Activated T-cell treated with anti-CD3 and anti-CD28 coated beads, Interleukin-2, amount 50 U/mL, for 24 hours (primary cell): ENCODE data around the gene DGKH.

Experiments
- DNase-seq: peaks from one replicate; pipeline ENCODE4 v3.0.0-alpha.2; 2020
- H3K27ac Mint-ChIP-seq: 2 replicates; pipeline ENCODE4 v1.8.0; 2020; ENCODE audit warnings: mild to moderate bottlenecking, mixed read lengths
- H3K27me3 Mint-ChIP-seq: 2 replicates; pipeline ENCODE4 v1.8.0; 2020; ENCODE audit warnings: mixed read lengths
- H3K36me3 Mint-ChIP-seq: 2 replicates; pipeline ENCODE4 v1.8.0; 2020; ENCODE audit warnings: low read depth, mixed read lengths
- H3K4me1 Mint-ChIP-seq: 2 replicates; pipeline ENCODE4 v1.8.0; 2020; ENCODE audit warnings: low read depth, mixed read lengths
- H3K4me3 Mint-ChIP-seq: 2 replicates; pipeline ENCODE4 v1.8.0; 2020; ENCODE audit warnings: mild to moderate bottlenecking, moderate library complexity, mixed read lengths
- H3K9me3 Mint-ChIP-seq: 2 replicates; pipeline ENCODE4 v1.8.0; 2020; ENCODE audit warnings: mixed read lengths

The DGKH gene

DNA sequence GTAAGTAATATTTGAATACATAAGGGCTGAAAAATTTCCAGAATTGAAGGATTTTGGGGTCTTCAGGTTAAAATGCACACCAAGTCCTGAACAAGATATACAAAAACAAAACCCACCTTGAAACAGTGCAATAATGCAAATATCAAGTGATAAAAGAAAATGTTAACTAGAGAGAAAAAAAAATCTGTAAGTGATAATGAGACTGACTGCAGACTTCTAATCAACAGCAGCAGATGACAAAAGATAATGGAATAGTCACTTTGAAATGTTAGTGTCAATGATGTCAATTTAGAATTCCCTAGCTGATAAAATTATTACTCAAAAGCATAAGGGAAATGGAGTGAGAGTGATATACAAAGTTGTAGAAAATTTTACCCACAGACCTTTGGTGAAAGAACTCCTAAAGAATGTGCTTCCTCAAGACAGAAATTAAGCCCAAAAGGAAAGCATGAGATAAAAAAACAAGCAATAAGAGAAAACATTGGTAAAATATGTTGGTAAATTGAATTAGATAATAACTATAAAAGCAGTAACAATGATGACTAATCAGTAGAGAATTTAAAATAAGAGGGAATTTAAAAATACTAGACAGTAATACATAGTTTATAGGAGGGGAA is 12.4 kb upstream of the DGKH start:
- Mint-ChIP-seq H3K4me1 (peaks cover 8% of the 10 kb centered on the region), H3K9me3 (peaks cover 8% of the 10 kb centered on the region), H3K36me3 (no peaks in the 10 kb centered on the region), H3K4me3 (no peak overlapping the region), H3K27me3 (no peaks in the 10 kb centered on the region), H3K27ac (no peak overlapping the region)
- no peak for DNase-seq

DNA sequence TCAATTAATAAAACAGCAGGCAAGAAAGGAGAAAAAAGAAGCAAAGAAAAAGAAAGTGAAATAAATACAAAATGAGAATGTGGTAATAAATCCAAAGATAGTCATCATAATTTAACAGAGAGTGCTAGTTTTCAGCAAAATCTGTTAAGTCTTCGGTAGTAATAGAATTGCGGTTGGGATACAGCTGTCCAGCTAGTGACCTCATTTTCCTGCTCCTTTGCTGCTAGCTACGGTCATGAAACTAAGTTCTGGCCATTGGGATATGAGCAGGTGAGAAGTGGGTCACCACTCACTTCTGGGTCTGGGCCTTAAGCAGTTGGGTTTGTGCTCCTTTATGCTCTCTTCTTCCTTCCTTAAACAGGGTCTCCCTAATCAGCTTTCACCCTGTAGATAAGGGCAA is 11.7 kb upstream of the DGKH start:
- H3K4me1 Mint-ChIP-seq = peaks cover 13% of the 10 kb centered on the region
- DNase-seq = no peak
- peaks cover 7% of the 10 kb centered on the region for H3K36me3 Mint-ChIP-seq
- H3K27me3 Mint-ChIP-seq = peaks cover 1% of the 10 kb centered on the region
- H3K9me3 Mint-ChIP-seq = peaks cover 8% of the 10 kb centered on the region
- no peak overlapping the region for H3K27ac Mint-ChIP-seq
- no peak overlapping the region for H3K4me3 Mint-ChIP-seq

DNA sequence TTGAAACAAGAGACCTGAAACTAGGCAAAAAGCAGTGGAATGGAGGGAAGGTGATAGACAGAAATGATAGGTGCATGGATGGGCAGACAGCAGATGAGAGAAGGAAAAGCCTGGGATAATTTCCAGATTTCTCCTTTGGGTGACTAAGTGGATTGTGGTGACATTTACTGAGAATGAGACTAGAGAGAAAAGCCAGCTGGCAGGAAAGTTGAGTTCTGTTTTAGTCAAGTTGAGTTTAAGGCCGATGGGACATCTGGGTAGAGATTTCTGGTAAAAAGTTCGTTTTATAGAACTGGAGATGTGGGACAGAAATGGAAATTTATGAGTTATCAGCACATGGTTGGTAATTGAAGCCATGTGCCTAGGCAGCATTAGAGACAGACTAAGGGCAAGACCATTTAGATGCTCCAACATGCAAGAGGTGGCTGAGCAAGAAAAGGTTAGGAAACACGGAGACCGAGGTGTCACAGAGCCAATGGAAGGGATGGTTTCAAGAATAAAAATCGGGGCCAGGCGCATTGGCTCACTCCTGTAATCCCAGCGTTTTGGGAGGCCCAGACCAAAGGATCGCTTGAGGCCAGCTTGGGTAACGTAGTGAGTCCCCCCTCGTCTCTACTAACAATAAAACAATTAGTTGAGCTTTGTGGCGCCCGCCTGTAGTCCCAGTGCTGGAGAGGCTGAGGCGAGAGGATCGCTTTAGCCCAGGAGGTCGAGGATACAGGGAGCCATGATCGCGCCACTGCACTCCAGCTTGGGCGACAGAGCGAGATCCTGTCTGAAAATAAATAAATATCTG is 9.6 kb upstream of the DGKH start:
- peaks cover 22% of the 10 kb centered on the region for H3K4me1 Mint-ChIP-seq
- H3K36me3 Mint-ChIP-seq = peaks cover 10% of the 10 kb centered on the region
- DNase-seq = no peak
- H3K27me3 Mint-ChIP-seq = peaks cover 4% of the 10 kb centered on the region
- H3K9me3 Mint-ChIP-seq = peaks cover 8% of the 10 kb centered on the region
- no peak overlapping the region for H3K27ac Mint-ChIP-seq
- H3K4me3 Mint-ChIP-seq = peak overlapping the region; percentile 79

DNA sequence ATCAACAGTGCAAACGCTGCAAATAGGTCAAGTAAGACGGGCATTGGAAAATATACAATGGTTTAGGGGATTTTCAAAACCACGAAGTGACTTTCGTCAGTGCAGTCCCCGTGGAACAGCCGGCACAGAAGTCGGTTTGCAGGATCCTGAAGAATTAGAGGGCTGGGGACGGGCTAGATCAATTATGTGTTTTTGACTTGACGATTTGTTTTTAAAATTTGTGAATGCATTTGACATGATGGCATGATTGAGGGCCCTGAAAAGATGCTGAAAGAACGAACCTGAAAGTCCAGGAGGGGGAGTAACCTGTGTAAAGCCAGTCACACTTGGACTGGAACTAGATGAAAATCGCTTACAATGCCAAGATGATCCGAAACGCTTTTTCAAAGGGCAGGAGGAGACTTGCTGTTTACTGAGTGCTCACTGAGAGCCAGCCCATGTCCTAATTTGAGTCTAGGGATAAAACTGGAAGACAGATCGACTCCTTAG is 8.9 kb upstream of the DGKH start:
- H3K36me3 Mint-ChIP-seq = peaks cover 10% of the 10 kb centered on the region
- H3K9me3 Mint-ChIP-seq = peaks cover 8% of the 10 kb centered on the region
- DNase-seq = no peak
- H3K4me1 Mint-ChIP-seq = peaks cover 22% of the 10 kb centered on the region
- peaks cover 4% of the 10 kb centered on the region for H3K27me3 Mint-ChIP-seq
- H3K27ac Mint-ChIP-seq = peak overlapping the region; percentile 42
- H3K4me3 Mint-ChIP-seq = peak overlapping the region; percentile 79

DNA sequence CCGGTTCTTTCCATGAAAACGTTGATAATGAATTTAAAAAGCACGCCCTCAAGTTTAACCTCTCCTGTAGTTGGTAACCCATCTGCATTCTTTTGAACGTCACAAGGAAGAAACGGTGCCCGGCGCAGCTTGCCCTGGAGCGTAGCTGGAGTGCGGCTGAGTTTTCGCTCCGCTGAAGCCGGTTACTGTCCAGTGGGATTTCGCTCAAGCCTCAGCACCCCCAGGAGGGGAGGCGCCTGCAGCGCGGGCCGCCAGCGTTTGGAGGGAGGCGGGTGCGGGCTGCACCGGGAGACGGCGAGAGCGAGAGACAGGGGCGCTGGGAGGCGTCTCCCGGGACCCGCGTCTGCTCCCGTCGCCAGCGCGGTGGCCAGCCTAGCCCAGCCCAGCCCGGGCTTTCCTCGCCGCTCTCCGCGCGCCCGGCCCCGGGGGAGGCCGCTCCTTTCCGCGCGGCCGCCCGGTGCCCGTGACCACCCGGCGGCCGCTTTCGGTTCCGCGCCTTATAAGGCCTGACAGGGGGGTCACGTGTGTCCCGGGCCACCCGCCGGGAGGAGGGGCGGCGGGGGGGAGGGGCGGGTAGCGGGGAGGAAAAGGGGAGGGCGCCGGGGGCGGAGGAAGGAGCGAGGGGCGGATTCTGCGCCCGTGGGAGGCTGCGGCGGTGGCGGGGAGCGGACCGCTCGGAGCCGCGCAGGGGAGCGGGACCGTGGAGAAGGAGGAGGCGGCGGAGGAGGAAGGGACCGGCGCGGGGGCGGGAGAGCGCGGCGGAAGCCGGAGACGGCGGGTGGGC is 8.3 kb upstream of the DGKH start:
- Mint-ChIP-seq H3K4me1 (peaks cover 22% of the 10 kb centered on the region), H3K36me3 (peaks cover 10% of the 10 kb centered on the region), H3K4me3 (peak overlapping the region; percentile 80), H3K27ac (peak overlapping the region; percentile 82), H3K27me3 (peaks cover 4% of the 10 kb centered on the region), H3K9me3 (peaks cover 6% of the 10 kb centered on the region)
- peak; percentile 90 for DNase-seq

DNA sequence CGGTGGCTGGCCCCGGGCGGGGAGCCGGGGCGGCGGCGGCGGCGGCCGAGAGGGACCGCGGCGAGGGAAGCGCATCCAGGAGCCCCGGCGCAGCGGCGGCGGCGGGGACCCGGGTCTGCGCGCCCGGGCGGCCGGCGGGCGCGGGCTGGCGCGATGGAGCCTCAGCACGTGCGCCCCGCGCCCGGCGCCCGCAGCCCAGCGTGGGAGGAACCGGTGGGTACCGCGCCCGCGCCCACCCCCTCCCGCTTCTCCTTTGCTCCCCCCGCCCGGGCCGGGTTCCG is 7.8 kb upstream of the DGKH start:
- Mint-ChIP-seq H3K27me3 (peaks cover 4% of the 10 kb centered on the region), H3K27ac (no peak overlapping the region), H3K4me3 (peak overlapping the region; percentile 84), H3K4me1 (peaks cover 22% of the 10 kb centered on the region), H3K36me3 (peaks cover 10% of the 10 kb centered on the region), H3K9me3 (peaks cover 4% of the 10 kb centered on the region)
- no peak for DNase-seq

DNA sequence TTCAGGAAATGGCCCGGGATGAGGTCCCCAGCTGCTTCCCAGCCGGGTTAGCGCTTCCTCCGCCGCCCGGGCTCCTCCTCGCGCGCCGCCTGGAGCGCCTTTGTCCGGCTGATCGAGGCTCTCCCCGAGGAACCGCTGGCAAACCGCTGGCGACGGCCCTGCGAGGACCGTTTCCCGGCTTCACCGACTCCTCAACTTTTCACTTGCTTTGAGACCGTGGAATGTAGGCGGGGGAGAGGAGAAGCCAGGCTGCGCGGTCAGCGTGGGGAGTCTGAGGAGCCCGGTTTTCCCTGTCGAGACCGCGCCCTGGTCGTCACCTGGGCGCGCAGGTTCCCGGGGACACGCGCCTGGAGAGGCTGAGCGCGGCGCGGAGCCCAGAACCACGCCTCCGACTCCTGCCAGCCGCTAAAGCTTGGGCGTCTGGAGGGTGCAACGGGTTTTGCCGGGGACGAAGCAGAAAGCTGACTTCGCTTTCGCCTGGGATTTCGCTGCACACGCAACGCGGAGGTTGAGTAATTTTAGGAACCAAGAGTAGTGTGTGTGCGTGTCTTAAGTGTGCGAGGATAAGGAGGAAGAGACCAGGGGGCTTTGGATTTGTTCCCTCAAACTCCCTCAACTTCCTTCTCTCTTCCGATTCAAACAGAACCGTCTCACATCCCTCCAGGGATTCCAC is 7.3 kb upstream of the DGKH start:
- Mint-ChIP-seq H3K4me1 (peaks cover 25% of the 10 kb centered on the region), H3K4me3 (peak overlapping the region; percentile 84), H3K36me3 (peaks cover 10% of the 10 kb centered on the region), H3K9me3 (no peaks in the 10 kb centered on the region), H3K27ac (peak overlapping the region; percentile 81), H3K27me3 (peaks cover 4% of the 10 kb centered on the region)
- peak; percentile 75 for DNase-seq

DNA sequence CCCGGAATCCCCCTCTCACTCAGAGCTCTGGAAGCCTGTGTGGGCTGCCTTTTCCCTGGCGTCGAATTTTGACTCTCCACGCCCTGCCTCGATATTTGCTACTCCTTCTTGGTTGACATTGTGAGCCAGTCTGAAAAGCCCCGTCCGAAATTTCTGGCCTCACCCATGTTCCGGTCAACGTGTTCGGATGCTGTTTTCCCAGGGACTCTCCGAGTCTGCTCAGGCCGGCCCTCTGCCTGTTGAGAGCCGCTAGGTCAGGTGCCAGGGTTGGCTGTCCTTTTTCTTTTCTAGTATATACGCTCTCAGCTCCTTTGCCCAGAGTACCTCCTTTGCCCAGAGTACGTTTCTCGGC is 6.8 kb upstream of the DGKH start:
- peak; percentile 39 for DNase-seq
- H3K36me3 Mint-ChIP-seq = peaks cover 10% of the 10 kb centered on the region
- peak overlapping the region; percentile 84 for H3K4me3 Mint-ChIP-seq
- peak overlapping the region; percentile 81 for H3K27ac Mint-ChIP-seq
- H3K27me3 Mint-ChIP-seq = peaks cover 4% of the 10 kb centered on the region
- H3K9me3 Mint-ChIP-seq = no peaks in the 10 kb centered on the region
- H3K4me1 Mint-ChIP-seq = peaks cover 29% of the 10 kb centered on the region

DNA sequence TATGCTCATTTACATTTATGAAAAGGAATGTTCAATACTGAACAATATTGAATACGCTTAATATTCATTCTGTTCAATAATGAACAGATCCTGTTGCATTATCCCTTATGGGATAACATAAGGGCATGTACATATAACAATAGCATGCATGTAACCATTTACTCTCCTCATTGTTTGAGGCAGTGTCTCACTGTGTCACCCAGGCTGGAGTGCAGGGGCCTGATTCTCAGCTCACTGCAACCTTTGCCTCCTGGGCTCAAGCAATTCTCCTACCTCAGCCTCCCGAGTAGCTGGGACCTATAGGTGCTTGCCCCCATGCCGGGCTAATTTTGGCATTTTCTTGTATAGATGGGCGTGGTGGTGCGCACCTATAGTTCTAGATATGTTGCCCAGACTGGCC is 4.8 kb upstream of the DGKH start:
- Mint-ChIP-seq H3K4me1 (peaks cover 41% of the 10 kb centered on the region), H3K27me3 (peaks cover 9% of the 10 kb centered on the region), H3K27ac (no peak overlapping the region), H3K36me3 (peaks cover 18% of the 10 kb centered on the region), H3K4me3 (no peak overlapping the region), H3K9me3 (no peaks in the 10 kb centered on the region)
- DNase-seq = no peak

DNA sequence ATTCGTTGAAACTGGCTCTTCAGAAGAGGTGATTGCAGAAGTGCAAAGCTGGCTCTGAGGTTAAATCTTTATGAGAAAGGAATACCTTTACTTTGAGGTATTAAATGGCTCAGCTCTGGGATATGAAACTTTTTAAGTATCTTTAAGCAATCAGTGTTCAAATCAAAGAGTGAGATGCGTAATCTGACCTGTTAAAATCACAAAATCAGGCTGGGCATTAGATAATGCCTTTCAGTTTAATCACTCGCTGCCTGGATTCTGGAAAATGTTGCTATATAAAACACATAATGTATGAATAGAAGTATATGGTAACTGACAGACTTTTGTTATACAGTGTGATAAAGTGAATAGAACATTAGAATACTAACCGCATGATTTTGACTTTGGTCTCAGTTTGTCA is 2.0 kb upstream of the DGKH start:
- Mint-ChIP-seq H3K4me1 (peaks cover 40% of the 10 kb centered on the region), H3K9me3 (no peaks in the 10 kb centered on the region), H3K27ac (no peak overlapping the region), H3K4me3 (peak overlapping the region; percentile 26), H3K36me3 (peaks cover 17% of the 10 kb centered on the region), H3K27me3 (peaks cover 9% of the 10 kb centered on the region)
- DNase-seq = no peak

DNA sequence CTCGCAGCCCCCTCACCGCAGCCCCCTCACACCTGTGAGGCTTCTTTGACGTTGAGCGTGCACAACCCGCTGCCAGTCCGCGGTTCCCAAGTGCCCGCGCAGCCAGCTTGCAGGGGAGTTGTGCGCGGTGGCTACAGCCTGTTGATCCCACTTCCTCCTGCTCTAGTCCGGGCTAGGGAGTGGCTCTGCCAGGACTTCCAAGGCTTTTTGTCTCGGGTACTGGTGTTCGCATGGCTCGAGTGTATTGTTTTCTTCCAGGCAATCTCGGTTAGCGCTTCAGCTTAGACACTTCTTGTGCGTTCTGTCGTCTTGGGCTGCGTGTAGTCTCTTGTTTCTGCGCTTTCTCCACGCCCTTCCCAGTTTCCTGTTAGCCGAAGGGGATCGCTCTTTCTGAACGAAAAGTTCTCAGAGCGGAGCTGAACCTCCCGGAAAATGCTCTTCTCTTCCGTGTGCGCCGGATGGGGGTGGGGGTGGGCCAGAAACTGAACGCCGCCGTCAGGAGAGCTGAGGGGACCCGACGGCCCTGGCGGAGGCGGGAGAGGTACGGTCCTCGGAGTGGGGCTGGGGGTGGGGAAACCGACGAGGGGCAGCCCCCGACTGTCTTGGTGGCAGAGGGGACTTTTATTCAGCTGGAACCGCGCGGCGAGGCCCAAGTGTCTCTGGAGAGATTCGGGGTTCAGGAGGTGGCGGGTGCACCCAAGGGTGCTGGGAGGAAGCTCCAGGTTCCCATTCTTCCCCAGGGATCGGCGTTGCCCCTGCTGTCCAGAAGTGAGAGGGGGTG is 697 bp upstream of the DGKH start:
- peaks cover 4% of the 10 kb centered on the region for H3K27me3 Mint-ChIP-seq
- H3K4me3 Mint-ChIP-seq = peak overlapping the region; percentile 86
- peak; percentile 63 for DNase-seq

DNA sequence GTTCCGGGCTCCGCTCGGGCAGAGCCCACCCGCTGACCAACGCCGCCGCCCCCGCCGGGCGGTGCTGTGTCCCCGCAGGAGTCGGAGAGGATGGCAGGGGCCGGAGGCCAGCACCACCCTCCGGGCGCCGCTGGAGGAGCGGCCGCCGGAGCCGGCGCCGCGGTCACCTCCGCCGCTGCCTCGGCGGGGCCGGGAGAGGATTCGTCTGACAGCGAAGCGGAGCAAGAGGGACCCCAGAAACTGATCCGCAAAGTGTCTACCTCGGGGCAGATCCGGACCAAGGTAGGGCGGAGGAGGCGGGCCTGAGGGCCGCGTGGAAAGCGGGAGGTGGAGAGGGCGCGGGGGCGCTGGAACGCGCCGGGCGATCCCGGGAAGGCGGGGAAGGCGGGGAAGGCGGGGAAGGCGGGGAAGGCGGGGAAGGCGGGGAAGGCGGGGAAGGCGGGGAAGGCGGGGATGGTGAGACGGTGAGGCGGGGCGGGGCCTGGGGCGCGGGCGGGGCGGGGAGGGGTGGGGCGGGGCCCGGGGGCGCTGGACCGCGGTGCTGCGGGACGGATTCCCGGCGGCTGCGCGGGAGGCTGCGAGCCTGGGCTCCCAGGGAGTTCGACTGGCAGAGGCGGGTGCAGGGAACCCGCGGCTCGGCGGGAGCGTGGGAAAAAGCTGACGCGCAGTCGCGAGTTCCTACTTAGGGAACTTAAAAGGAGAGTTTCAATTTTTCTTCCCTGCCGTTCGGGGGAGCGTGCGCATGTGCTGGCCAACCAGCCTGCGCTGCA is 421 bp downstream of the DGKH start:
- H3K4me1 Mint-ChIP-seq = peaks cover 38% of the 10 kb centered on the region
- peak overlapping the region; percentile 88 for H3K27ac Mint-ChIP-seq
- DNase-seq = peak; percentile 82
- peak overlapping the region; percentile 86 for H3K4me3 Mint-ChIP-seq
- no peaks in the 10 kb centered on the region for H3K9me3 Mint-ChIP-seq
- H3K27me3 Mint-ChIP-seq = peaks cover 4% of the 10 kb centered on the region
- H3K36me3 Mint-ChIP-seq = peaks cover 14% of the 10 kb centered on the region

More for the DNA sequence above, 697 bp upstream of the DGKH start:
- H3K36me3 Mint-ChIP-seq = peaks cover 12% of the 10 kb centered on the region
- no peaks in the 10 kb centered on the region for H3K9me3 Mint-ChIP-seq
- H3K27ac Mint-ChIP-seq = peak overlapping the region; percentile 77
- H3K4me1 Mint-ChIP-seq = peaks cover 36% of the 10 kb centered on the region

DNA sequence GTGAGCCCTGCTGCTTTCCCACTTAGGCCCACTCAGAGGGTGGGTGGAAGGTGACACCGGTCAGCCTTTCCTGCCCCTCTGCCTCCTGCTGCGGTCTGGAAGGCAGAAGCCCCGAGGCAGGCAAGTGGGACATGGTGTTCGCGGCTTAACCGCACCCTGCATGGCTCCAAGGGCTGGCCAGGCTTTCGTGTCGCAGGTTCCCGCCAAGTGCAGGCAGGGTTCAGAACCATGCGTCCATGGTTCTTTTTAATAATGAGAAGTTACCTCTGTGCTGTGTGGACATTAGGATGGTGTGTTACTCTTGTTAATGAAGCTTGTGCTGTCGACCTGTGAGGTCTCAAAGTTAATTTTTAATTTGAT is 986 bp downstream of the DGKH start:
- Mint-ChIP-seq H3K9me3 (no peaks in the 10 kb centered on the region), H3K4me3 (peak overlapping the region; percentile 86), H3K4me1 (peaks cover 43% of the 10 kb centered on the region), H3K27me3 (peaks cover 4% of the 10 kb centered on the region), H3K27ac (peak overlapping the region; percentile 73), H3K36me3 (peaks cover 14% of the 10 kb centered on the region)
- DNase-seq = no peak
